Measurements from ENCODE around the gene SEMA3G.

The SEMA3G gene

DNA sequence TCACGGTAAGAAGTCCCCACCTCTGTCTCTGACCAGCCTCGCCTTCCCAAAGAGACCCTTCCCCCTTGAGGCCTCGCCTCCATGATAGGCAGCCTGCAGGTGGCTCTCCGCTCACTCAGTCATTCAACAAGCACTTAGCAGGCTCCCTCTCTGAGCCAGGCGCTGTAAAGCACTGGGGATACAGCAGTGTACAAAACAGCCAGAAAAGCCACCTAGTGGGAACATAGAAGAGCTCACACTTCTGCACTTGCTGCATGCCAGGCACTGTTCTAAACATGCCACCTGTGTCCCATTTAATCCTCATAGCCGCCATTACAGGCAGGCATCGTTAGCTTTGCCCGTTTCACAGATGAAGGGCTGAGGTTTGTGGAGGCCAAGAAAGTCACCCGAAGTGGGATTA lies 56.0 kb downstream of the SEMA3G start:
- Histone ChIP-seq H3K4me3 (ENCODE audit: low read depth in 1 of 2, low read length in 1 of 2) (no peak overlapping the region), H3K27ac (no peak overlapping the region), H3K9me3 (no peaks in the 10 kb centered on the region), H3K36me3 (peaks cover 92% of the 10 kb centered on the region), H3K27me3 (no peaks in the 10 kb centered on the region), H3K4me1 (ENCODE audit: control insufficient read depth in 1 of 2, insufficient read depth in 1 of 2, low read depth in 1 of 2, low read length in 1 of 2) (no peaks in the 10 kb centered on the region)
- TF ChIP-seq, protein P1, sequence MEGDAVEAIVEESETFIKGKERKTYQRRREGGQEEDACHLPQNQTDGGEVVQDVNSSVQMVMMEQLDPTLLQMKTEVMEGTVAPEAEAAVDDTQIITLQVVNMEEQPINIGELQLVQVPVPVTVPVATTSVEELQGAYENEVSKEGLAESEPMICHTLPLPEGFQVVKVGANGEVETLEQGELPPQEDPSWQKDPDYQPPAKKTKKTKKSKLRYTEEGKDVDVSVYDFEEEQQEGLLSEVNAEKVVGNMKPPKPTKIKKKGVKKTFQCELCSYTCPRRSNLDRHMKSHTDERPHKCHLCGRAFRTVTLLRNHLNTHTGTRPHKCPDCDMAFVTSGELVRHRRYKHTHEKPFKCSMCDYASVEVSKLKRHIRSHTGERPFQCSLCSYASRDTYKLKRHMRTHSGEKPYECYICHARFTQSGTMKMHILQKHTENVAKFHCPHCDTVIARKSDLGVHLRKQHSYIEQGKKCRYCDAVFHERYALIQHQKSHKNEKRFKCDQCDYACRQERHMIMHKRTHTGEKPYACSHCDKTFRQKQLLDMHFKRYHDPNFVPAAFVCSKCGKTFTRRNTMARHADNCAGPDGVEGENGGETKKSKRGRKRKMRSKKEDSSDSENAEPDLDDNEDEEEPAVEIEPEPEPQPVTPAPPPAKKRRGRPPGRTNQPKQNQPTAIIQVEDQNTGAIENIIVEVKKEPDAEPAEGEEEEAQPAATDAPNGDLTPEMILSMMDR (IDR thresholded peaks at IDR 0.05): no peak

DNA sequence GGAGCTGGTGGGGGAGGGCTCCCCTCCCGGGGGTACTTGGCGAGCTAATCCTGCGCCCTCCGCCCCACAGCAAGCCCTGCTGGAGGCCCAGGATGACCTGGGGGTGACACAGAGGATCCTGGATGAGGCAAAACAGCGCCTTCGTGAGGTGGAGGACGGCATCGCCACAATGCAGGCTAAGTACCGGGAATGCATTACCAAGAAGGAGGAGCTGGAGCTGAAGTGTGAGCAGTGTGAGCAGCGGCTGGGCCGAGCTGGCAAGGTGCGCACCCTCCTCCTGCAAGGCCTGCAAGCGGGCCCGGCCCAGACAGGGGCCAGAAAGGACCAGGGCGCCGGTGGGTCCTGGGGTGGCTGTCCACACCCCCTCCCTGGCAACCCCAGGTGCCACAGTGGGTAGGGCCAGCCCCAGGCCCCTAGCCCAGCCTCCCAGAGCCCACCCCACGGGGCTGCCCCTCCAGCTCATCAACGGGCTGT lies 56.5 kb downstream of the SEMA3G start:
- Histone ChIP-seq H3K27ac (no peak overlapping the region), H3K4me3 (ENCODE audit: low read depth in 1 of 2, low read length in 1 of 2) (no peak overlapping the region), H3K4me1 (ENCODE audit: control insufficient read depth in 1 of 2, insufficient read depth in 1 of 2, low read depth in 1 of 2, low read length in 1 of 2) (no peaks in the 10 kb centered on the region), H3K36me3 (peaks cover 87% of the 10 kb centered on the region), H3K9me3 (no peaks in the 10 kb centered on the region), H3K27me3 (no peaks in the 10 kb centered on the region)
- TF ChIP-seq, protein P1 (IDR thresholded peaks at IDR 0.05): no peak

DNA sequence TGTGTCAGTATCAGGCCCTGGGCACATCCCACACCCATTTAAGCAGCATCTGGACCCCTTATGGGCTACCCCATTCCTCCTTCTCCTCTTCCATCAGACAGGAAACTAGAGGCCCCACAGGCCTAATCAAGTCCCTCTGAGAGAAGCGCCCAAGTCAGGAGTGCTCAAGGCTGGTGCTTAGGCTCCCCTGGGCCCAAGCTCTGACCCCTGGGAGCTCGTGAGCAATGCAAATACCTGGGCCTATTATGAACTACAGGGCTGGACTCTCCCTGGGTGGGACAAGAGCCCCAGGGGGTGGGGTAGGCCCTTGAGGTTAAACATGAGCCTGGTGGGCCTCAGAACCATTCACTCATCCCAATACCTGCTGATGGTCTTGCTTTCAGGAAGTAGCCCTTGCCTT lies 57.4 kb downstream of the SEMA3G start:
- Histone ChIP-seq H3K4me3 (ENCODE audit: low read depth in 1 of 2, low read length in 1 of 2) (no peak overlapping the region), H3K36me3 (peaks cover 78% of the 10 kb centered on the region), H3K4me1 (ENCODE audit: control insufficient read depth in 1 of 2, insufficient read depth in 1 of 2, low read depth in 1 of 2, low read length in 1 of 2) (no peaks in the 10 kb centered on the region), H3K27ac (no peak overlapping the region), H3K9me3 (no peaks in the 10 kb centered on the region), H3K27me3 (no peaks in the 10 kb centered on the region)
- TF ChIP-seq, protein P1 (IDR thresholded peaks at IDR 0.05): no peak

DNA sequence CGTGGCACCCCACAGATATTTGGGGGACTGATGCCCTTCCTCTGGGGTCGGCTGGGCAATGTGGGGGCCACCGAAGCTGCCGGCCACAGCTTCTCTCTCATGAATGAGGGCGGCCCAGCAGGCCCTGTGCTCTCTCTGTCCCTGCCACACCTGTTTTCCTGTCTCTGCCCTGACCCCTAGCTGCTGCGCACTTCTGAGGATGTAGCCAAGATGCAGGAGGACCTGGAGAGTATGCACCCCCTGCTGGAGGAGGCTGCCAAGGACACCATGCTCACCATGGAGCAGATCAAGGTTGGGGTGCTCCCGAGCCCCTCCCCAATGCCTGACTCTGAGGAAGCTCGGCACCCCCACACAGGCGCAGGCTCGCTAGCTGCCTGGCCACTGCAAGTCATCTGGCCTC lies 59.7 kb downstream of the SEMA3G start:
- H3K4me3 ChIP-seq (ENCODE audit: low read depth in 1 of 2, low read length in 1 of 2): no peak overlapping the region
- H3K27ac ChIP-seq: no peak overlapping the region
- H3K9me3 ChIP-seq: no peaks in the 10 kb centered on the region
- no peaks in the 10 kb centered on the region for H3K27me3 ChIP-seq
- TF ChIP-seq, protein P1 (IDR thresholded peaks at IDR 0.05): no peak
- peaks cover 57% of the 10 kb centered on the region for H3K36me3 ChIP-seq
- no peaks in the 10 kb centered on the region for H3K4me1 ChIP-seq (ENCODE audit: control insufficient read depth in 1 of 2, insufficient read depth in 1 of 2, low read depth in 1 of 2, low read length in 1 of 2)

DNA sequence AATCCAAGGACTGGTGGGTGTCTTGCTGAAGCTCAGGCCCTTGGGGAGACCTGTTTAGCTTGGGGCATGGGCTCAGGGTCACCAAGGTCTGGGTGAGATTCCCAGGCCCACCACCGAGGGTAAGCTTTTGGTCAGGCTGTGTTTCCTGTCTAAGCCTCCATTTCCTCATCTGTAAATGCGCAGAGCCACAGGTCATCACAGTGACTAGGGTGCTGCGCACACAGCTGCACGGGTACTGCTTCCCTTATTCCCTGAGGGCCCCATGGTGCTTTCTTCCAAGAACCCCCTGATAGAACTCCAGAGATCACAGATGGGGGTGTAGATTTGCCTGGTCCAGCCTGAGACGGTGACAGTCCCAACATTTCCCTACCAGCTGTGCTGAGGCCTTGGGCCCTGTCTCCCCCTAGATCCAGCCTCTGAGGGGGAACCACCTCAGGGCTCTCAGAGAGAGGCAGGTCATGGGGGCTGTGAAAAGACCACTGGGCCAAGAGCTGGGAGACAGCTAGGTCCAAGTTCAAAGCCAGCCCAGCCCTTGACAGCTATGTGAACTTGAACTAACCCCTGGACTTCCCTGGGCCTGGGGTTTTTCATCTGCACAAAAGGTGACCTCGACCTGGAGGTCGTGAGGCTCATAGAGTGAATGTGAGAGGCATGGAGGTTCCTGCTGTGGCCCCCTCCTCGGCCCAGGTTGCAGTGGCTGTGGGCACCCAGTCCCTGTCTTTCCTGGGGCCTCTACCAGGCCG lies 60.7 kb downstream of the SEMA3G start:
- no peak overlapping the region for H3K27ac ChIP-seq
- H3K27me3 ChIP-seq: no peaks in the 10 kb centered on the region
- H3K4me3 ChIP-seq (ENCODE audit: low read depth in 1 of 2, low read length in 1 of 2): no peak overlapping the region
- peaks cover 53% of the 10 kb centered on the region for H3K36me3 ChIP-seq
- TF ChIP-seq, protein P1 (IDR thresholded peaks at IDR 0.05): no peak
- H3K4me1 ChIP-seq (ENCODE audit: control insufficient read depth in 1 of 2, insufficient read depth in 1 of 2, low read depth in 1 of 2, low read length in 1 of 2): no peaks in the 10 kb centered on the region
- H3K9me3 ChIP-seq: no peaks in the 10 kb centered on the region
